ENCODE measurements around the gene HADHA.
A peak's percentile ranks its signal among the peaks of the same experiment; 100 is the strongest.

HADHA gene

DNA sequence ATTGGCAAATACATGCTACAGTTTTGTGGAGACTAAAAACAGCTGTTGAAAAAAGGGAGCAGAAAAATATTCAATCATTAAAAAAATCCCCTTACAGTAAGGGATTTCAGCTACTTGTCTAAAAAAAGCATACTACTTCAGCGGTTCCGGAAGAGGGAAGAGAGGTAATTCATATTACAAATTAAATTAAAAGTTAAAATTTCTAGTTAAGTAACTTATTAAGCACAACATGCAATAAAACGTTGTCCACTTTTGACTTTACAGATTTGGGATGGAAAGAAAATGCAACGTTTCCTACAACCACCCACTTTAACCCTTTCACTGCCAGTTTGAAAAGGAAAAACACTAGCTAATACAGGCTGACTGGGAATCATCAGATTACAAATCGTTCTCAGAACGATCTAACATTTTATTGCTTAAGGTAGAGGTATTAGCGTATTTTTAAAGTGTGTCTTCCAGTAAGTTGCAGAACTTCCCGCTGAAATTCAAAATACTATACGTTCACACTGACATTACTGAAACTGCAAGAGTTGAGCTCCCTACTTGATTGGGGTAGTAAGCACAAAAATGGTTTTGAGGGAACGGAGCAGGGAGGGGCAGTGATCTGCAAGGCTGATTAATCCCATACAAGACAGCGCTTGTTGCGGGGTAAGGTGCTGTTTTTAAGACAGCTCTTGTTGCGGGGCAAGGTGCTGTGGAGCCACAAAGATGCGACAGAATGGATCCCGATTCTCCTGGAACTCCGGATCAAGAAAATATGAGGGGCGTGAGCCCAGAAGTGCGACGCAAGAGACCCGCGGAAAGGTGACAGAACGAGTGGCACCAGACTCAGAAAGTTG is 743 bp downstream of the HADHA start:
- DNase-seq = peak; percentile 31

DNA sequence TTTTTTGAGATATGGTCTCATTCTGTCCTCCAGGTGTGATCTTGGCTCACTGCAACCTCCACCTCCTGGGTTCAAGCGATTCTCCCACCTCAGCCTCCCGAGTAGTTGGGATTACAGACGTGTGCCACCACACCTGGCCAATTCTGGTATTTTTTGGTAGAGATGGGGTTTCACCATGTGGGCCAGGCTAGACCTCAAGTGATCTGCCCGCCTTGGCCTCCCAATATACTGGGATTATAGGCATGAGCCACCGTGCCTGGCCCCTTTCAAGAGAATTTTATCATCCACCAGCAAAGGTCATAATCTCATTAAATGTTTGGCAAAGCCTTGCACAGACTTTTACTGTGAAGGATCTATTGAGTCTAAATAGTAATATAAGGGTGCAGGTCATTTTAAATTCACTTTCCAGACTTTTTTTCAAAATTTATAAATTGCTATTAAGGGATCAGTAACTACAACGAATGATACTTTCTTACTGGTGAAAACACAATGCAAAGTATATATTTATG is 2.5 kb downstream of the HADHA start:
- no peak for DNase-seq

DNA sequence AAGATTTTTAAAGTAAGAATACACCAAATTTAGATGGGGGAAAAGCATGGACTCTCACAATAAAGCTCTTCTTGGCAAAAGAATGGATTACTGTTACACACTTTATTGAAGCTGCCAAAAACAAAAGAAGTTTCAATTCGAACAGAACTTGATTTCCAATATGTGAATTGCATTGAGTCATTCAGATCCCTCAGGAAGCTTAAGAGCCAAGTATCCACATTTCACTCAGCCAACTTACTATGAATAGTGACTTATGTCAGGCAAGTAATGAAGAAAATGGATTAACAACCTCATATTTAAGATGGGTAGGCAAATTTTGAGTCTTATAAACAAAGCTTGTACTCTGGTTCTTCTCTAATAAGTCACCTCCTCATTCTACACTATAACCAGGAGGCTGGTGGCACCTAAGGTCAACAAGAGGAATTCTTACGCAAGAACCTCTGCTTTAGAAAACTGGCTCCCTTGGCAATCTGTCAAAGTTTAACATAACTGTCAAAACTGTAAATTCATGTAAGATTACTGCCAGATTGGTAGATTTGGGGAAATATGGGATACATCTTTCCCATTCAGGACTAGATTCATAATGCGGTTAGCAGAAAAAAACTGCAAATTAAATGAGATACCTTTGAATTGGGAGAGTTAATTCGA is 6.0 kb downstream of the HADHA start:
- DNase-seq = no peak

DNA sequence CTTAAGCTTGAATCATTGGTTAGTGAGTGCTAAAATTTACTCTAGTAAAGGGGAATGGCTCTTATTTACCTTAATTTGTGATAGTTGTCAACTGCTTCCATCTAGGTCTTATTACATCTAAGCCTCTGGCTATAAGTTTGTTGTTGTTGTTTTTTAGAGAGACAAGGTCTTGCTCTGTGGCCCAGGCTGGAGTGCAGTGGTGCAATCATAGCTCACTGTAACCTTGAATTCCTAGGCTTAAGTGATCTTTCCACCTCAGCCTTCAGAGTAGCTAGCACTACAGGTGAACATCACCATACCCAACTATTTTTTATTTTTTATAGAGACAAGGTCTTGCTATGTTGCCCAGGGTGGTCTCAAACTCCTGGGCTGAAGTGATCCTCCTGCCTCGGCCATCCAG is 6.6 kb downstream of the HADHA start:
- DNase-seq = no peak

DNA sequence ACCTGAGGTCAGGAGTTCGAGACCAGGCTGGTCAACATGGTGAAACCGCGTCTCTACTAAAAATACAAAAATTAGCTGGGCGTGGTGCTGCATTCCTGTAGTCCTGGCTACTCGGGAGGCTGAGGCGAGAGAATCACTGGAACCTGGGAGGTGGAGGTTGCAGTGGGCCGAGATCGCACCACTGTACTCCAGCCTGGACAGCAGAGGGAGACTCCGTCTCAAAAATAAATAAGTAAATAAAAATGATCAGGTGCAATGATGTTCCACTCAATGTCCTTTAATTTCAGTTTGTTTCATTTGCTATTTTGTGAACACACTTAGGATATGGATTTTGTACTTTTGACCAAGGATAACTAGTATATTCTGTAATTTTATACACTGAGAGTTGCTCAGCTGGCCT is 9.3 kb downstream of the HADHA start:
- no peak for DNase-seq

DNA sequence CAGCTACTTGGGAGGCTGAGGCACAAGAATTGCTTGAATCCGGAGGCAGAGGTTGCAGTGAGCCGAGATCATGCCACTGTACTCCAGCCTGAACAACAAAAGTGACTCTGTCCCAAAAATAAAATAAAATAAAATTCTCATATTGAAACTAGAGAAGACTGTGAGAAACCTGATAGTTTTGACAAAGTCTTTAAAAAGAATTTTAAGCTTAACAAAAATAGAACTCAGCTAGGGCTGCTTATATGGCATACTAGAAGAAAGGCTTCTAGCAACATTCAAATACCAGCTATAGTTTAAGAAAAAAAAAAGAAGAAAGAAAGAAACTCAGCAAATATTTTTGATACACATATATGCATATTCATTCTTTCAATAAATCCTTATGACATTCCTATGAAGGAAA is 13.6 kb downstream of the HADHA start:
- no peak for DNase-seq

DNA sequence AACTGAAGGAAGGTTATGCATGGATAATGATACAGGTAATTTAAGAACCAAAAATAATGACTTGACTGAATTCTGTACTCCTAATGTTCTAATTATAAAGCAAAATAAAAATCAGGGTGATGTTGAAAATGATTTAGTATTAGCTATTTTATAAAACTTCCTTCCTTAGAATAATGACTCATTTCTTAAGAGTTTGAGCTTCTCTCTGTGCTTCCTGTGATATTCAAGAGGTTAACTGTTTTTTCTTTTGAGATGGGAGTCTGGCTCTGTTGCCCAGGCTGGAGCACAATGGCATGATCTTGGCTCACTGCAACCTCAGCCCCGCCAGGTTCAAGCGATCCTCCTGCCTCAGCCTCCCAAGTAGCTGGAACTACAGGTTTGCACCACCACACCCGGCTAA is 14.8 kb downstream of the HADHA start:
- no peak for DNase-seq

DNA sequence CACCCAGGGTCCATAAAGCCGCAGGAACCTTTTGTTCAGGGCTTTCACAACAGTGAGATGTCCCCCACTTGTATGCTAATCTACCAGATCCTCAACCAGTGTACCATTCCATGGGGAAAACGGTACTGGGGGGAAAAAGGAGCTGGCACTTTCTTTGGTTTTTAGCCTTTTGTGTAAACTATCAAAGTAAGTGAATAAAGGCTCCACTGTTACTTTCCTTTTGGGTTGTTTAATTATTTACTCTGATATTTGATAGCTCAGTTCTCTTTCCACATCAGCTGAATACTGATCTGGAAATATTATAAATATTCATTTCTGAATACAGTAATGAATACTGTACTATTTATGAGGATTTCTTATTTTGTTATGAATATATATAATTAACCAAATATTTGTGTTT is 20.3 kb downstream of the HADHA start:
- no peak for DNase-seq

DNA sequence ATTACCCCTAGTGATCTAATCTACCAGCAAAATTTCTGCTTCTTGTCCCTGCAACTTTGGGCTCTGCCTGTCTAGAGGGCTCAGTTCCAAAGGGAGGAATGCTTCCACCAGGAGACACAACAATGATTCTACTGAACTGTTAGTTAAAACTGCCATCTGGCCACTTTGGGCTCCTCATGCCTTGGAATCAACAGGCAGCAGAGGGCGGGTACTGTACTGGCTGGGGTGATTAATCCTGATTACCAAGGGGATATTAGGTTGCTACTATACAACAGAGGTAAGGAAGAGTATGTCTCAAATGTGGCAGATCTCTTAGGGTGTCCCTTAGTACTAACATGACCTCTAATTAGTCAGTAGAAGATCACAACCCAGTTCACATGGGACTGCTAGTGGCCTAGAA is 21.4 kb downstream of the HADHA start:
- no peak for DNase-seq

DNA sequence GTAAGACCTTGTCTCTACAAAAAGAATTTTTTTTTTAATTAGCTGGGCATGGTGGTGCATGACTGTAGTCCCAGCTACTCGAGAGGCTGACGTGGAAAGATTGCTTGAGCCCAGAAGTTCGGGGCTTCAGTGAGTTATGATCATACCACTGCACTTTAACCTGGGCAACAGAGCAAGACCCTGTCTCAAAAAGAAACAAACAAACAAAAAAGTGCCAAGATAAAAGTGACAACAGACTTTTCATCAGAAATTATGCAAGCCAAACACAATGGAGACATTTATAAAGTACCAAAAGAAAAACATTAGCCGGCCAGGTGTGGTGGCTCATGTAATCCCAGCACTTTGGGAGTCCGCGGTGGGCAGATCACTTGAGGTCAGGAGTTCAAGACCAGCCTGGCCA is 26.7 kb downstream of the HADHA start:
- no peak for DNase-seq

DNA sequence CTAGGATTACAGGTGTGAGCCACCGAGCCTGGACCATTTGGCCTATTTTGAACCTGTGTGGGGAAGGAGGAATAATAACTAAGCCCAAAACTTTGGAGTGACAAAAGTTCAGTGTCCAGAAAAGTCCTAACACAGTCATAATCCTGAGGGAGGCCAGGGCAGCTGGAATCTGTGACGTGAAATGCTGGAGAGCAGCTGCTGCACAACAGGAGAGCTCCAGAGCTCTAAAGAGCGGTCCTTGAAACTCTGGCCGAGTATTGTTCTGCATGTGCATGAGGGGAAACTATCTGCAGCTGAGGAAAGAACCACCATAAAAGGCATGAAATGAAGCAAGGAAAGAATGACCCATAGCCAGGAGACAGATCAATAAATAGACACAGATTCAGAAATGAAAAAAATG is 27.8 kb downstream of the HADHA start:
- no peak for DNase-seq

DNA sequence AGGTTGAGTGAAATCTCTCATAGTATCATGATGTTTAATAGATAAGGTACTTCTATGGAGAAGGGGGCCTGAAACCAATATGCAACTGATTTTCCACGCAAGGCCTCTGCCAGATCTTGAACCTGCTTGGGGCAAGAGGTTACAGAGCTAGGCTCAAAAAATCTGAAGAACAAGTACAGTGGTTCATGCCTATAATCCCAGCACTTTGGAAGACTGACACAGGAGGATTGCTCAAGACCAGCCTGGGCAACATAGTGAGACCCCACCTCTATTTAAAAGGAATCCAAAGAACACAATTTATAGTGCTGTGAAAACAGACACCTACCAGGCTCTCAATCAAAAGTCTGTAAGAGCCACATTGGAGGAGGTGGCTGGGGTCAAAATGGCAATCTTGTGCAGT is 28.6 kb downstream of the HADHA start:
- DNase-seq = no peak

DNA sequence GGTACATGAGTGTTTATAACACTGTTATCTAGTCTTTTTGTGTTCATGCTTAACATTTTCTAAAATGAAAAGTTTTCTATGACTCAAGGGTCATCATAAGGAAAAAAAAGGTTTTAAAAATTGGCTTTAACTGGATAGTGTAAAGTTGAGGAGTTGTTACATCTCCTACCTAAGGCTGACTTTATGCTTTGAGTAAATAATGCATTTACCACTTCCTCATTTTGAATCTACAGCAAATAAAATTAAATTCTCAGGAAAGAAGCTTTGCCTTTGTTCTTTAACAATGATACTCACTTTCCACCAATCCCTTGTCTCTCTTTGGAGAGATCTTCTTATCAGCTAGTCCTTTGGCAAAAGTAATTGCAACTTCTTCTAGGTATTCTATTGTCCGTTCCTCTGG is 29.7 kb downstream of the HADHA start:
- DNase-seq = no peak

DNA sequence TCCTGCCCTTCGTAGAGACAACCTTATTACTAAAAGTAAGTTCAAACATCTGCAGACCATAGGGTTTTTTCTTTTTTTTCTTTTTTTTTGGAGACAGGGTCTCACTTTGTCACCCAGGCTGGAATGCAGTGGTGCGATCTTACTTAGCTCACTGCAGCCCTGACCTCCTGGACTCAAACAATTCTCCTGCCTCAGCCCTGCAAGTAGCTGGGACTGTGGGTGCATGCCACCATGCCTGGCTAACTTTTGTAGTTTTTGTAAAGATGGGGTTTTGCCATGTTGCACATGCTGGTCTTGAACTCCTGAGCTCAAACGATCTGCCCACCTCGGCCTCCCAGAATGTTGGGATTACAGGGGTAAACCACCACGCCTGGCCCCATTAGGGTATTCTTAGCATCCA is 32.4 kb downstream of the HADHA start:
- DNase-seq = no peak

DNA sequence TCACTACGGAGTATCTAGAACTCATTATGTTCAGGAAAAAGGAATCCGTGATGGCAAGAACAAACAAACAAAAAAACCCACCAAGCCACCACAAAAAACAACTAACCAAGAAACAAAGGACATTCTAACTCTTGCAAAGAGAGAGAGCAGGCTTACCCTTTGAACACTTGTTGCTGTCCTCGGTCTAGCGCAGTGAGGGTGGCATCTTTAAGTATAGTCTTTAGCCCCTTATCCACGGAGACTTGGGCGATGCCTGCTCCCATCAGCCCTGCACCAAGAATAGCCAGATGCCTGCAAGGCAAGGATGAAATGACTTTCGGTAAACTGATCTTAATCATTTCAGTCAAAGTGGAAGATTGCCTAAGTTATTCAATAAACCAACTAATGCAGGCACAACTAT is 40.5 kb downstream of the HADHA start:
- no peak for DNase-seq

DNA sequence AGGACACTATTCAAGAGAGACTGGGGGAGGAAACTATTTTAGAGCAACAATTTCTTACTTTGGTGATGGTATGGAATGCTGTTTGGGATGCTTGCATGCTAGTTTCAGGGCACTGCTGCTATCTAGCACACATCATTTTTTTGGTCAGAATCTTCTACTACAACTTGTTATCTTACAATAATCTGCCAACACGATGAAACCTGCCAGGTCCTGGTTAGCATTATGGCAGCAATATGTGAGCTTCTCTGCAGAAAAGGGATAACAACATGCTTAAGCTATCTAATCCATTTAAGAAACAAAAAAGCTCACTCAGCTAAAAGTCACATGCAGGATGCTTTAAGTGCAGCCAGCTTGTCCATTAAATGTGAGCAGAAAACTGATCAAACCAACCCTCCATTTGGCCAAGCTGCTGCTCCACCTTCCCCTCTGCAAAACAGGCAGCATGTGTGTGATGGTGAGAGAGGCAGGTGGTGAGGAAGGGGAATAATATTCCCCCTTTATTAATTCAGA is 41.4 kb downstream of the HADHA start:
- no peak for DNase-seq

DNA sequence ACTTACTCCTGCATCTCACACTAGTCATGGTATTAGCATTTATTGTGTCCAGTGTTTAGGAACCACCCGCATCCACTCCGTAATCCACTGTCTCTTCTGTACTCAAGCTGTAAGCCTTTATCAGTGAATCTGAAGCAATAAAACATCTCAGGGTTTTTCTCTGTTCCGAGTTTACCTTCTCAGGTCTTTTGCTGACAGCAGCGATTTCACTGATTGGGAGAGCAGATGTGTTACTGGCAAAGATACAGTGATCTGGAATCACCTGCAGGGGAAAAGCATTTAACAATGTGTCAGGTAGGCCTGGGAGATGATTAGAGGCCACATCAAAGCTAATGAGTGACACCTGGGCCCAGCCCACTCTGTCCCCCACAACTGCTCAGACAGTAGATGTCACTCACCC is 46.9 kb downstream of the HADHA start:
- no peak for DNase-seq

DNA sequence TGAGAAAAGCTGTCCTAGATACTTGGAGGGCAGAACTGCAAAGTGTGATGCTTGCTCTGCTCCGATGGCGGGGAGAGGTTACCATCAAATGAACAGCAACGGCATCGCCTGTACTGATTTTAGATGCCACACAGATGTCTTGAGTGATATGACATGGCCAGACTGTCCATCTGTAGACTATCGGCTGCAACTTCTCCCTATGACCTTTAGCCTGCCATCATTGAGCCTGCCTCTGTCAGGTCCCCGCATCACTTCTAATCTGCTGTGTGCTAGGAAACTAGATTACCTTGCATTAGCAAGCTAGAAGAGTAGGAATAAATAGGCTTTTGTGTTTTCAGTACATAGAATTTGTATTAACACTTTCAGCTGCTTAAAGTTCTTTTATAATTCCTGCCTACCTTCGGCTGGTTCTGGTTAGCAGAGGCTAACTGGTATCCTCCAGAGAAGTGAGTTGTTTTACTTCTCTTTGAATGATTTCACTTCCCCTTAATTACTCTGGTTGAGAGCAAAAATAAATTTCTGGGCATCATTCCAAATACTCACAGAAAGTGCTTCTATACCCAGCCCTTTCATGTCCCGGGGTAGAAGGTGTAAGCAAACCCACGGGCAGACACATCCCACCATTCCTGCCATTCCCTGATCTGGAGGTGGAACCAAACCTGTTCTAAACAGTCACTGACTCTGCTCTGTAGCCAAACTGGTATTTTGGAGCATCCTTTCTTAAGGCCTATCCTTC is 47.6 kb downstream of the HADHA start:
- no peak for DNase-seq

DNA sequence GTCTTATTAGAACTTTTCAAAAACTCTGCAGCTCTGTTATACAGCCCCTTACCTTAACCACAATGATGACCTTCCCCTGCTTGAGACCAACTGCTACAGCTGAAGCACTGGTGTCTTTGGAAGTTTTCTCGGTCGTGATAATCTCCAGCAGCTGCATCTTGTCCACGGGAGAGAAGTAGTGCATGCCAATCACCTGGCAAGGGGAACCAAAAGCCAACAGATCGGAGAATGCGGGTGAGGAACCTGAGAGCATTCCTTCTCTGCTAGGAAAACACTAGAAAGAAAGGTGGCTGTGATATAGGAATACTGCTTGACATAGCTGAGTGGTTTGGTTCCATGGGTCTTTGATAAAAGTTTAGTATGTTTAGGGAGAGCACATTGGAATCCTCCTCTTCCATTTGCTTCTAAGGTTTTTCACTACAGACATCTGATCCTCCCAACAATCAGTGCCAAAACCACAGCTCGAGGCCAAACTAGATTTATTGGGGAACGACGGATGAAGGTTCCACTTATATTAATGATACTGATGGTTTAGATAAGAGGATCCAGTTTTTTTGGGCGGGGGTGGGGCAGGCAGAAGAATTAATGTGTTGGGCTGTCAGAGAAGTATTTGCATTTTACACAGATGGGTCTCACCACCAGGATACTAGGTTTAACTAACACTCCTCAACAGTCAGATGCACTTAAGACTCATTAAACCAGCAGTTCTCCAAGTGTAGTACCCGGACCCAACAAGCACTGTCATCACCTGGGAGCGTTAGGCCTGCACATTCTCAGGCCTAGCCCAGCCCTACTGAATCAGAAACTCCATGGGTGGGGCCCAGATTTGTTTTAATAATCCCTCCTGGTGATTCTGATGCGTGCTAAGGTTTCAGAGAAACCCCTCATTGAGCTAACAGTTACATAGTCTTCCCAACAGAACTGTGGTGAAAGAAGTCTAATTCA is 49.1 kb downstream of the HADHA start:
- DNase-seq = no peak

DNA sequence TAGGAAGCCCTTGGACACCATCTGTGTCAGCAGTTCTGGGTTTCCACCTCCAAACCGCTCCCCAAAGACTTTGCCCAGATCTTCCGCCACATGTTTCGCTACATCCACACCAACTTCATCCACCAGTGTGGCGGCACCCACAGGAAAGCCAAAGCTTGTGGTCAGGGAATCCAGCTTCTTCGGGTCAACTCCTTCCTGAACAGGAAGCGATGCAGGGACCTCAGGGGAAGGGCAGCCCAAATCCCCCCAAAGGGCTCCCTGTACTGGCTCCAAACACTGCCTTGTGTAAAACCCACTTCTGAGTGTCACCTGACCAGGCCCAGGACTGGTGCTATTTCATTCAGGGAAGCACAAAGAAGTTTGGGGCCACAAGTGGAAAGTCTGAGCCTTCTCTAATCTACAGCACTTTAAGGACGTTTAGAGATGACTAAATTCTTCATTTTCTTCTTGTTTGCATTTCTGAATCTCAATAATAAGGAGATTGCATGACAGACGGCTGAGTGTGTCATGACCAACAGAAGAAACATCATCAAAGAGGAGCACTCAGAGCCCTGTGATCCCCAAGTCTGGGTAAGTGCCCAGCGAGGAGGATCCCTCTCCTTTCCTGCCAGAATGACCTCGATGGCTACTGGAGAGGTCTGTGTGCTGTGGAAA is 50.7 kb downstream of the HADHA start:
- DNase-seq = no peak

DNA sequence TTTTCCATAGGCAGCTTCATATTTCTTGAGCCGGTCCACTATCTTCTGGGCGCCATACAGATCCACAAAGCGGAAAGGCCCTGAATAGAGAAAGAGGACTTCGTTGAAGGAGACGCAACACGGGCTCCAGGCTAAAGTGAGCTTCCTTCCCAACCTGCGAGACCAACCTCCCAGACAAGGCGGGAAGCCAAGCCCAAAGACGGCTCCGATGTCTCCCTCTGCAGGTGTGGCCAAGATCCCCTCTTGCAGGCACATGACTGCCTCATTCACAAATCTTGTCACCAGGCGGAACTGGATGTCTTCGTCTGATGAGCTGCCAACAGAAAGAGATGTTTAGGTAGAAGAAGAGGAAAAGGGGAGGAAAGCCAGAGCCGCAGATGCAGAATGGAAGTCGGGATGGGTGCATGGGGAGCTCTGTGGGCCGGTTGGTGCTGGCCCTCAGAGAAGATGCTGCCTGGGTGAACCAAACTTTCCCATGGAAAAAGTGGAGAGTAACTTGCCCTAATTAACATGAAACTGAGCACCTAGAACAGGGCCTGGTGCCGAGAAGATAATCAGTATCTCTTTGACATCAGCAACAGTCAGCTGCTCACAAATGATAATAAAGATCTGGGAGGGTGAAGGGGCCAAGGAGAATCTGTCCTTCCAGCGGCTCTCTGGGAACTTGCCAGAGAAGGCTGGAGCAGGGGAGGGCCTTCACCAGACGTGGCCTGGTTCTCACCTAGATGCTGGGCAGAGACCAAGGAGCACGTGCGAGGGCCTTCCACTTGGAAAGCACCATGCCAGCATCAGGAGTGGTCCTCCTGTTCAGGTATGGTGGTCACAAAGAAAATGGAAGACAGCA is 52.9 kb downstream of the HADHA start:
- DNase-seq = no peak

Measured in activated CD4-positive, alpha-beta T cell treated with anti-CD3 and anti-CD28 coated beads, Interleukin-2, Interleukin-6, amounts not matched to agents 100 ng/mL and 50 ng/mL, durations not matched to agents 16 hours and 8 hours (primary cell).